ENCODE measurements around the gene ADAMTSL1.

GRCh38 chr9:18926513-18926912, 452.6 kb downstream of the ADAMTSL1 start:
- no peak for TF ChIP-seq CTCF (IDR thresholded peaks at IDR 0.05)
- no peak for TF ChIP-seq POLR2AphosphoS5 (IDR thresholded peaks at IDR 0.05)
- TF ChIP-seq POLR2A (IDR thresholded peaks at IDR 0.05), result no peak
